ENCODE data around the gene PLD5. TPM values are rescaled to one million over a fixed set of nuclear protein-coding genes. Genes with fewer than 3 reads are reported as not detected.

The PLD5 gene
- total RNA-seq, 1 experiment from 2014 or later = 1.8 TPM

DNA sequence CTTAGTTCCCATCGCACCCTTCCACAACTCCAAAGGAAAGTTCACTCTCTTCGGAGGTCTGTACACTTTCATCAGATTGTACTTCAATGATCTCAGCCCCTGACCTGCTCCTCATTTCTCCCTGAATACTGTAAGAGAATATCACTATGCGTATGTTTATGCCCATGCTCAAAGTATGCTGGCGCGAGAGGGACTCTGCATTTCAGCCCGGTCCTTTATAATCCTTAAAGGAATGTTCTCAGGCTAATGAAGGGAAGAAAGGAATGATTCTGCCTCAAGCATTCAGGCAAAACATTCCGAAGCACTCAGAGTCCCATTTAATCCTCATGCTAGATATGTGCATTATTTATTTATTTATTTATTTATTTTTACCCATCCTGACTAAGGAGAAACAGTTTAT lies 76.8 kb downstream of the PLD5 start:
- ChIA-PET CTCF (no interaction called here), POLR2A (no interaction called here)
- H3K27ac Mint-ChIP-seq (ENCODE audit: unreplicated experiment) = no peak overlapping the region
- Histone ChIP-seq H3K9me3 (no peaks in the 10 kb centered on the region), H3K4me1 (no peaks in the 10 kb centered on the region), H3K27me3 (replicated peaks; ENCODE audit: control insufficient read depth, insufficient read depth, low read length) (no peaks in the 10 kb centered on the region), H3K36me3 (ENCODE audit: control insufficient read depth, insufficient read depth, low read length) (no peaks in the 10 kb centered on the region), H3K4me3 (ENCODE audit: low read depth, low read length) (no peak overlapping the region)
- H3K4me3 Mint-ChIP-seq (ENCODE audit: unreplicated experiment) = no peak overlapping the region
- H3K9me3 Mint-ChIP-seq (ENCODE audit: unreplicated experiment) = no peaks in the 10 kb centered on the region
- H3K4me1 Mint-ChIP-seq (ENCODE audit: low read depth, unreplicated experiment) = no peaks in the 10 kb centered on the region
- H3K27me3 Mint-ChIP-seq (ENCODE audit: insufficient read depth, unreplicated experiment) = no peaks in the 10 kb centered on the region
- no TSS peak for BruUV-seq (replicated peaks)
- no peaks in the 10 kb centered on the region for H3K36me3 Mint-ChIP-seq (ENCODE audit: insufficient read depth, unreplicated experiment)
- TF ChIP-seq, protein P1, sequence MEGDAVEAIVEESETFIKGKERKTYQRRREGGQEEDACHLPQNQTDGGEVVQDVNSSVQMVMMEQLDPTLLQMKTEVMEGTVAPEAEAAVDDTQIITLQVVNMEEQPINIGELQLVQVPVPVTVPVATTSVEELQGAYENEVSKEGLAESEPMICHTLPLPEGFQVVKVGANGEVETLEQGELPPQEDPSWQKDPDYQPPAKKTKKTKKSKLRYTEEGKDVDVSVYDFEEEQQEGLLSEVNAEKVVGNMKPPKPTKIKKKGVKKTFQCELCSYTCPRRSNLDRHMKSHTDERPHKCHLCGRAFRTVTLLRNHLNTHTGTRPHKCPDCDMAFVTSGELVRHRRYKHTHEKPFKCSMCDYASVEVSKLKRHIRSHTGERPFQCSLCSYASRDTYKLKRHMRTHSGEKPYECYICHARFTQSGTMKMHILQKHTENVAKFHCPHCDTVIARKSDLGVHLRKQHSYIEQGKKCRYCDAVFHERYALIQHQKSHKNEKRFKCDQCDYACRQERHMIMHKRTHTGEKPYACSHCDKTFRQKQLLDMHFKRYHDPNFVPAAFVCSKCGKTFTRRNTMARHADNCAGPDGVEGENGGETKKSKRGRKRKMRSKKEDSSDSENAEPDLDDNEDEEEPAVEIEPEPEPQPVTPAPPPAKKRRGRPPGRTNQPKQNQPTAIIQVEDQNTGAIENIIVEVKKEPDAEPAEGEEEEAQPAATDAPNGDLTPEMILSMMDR (IDR thresholded peaks at IDR 0.05; ENCODE audit: insufficient read depth in 1 of 2, low read depth in 1 of 2, low read length in 1 of 2, severe bottlenecking in 1 of 2, unreplicated experiment in 1 of 2) = no peak
- no peak for DNase-seq
- intact Hi-C loops (cut with micrococcal nuclease; ENCODE audit: unreplicated experiment) = no loop called here

DNA sequence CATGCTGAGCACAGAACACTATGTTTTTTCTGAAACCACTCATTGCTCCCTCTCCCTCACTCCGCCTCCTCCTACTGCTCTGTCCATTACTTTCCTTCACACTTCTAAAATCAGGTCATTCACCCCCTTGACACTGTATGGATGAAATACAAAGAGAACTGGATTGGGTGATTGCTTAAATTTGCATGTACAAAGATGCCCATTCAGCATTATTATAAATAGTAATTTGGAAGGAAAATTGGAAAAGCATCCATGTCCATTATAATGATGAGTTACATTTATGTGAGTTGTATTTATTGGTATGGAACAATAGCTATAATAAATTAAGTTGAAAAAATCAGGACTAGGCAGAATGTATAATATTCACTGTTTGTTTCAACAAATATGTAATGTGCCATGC lies 83.7 kb downstream of the PLD5 start:
- no peaks in the 10 kb centered on the region for H3K4me1 Mint-ChIP-seq (ENCODE audit: low read depth, unreplicated experiment)
- ChIA-PET CTCF (no interaction called here), POLR2A (no interaction called here)
- DNase-seq = no peak
- H3K36me3 ChIP-seq (ENCODE audit: control insufficient read depth, insufficient read depth, low read length) = no peaks in the 10 kb centered on the region
- no peak overlapping the region for H3K27ac Mint-ChIP-seq (ENCODE audit: unreplicated experiment)
- H3K4me3 Mint-ChIP-seq (ENCODE audit: unreplicated experiment) = no peak overlapping the region
- no peaks in the 10 kb centered on the region for H3K36me3 Mint-ChIP-seq (ENCODE audit: insufficient read depth, unreplicated experiment)
- H3K4me3 ChIP-seq (ENCODE audit: low read depth, low read length) = no peak overlapping the region
- H3K4me1 ChIP-seq = no peaks in the 10 kb centered on the region
- H3K27me3 ChIP-seq (replicated peaks; ENCODE audit: control insufficient read depth, insufficient read depth, low read length) = no peaks in the 10 kb centered on the region
- intact Hi-C loops (cut with micrococcal nuclease; ENCODE audit: unreplicated experiment) = no loop called here
- TF ChIP-seq, protein P1 (IDR thresholded peaks at IDR 0.05; ENCODE audit: insufficient read depth in 1 of 2, low read depth in 1 of 2, low read length in 1 of 2, severe bottlenecking in 1 of 2, unreplicated experiment in 1 of 2) = no peak
- H3K27me3 Mint-ChIP-seq (ENCODE audit: insufficient read depth, unreplicated experiment) = no peaks in the 10 kb centered on the region
- H3K9me3 ChIP-seq = no peaks in the 10 kb centered on the region
- H3K9me3 Mint-ChIP-seq (ENCODE audit: unreplicated experiment) = no peaks in the 10 kb centered on the region
- no TSS peak for BruUV-seq (replicated peaks)

DNA sequence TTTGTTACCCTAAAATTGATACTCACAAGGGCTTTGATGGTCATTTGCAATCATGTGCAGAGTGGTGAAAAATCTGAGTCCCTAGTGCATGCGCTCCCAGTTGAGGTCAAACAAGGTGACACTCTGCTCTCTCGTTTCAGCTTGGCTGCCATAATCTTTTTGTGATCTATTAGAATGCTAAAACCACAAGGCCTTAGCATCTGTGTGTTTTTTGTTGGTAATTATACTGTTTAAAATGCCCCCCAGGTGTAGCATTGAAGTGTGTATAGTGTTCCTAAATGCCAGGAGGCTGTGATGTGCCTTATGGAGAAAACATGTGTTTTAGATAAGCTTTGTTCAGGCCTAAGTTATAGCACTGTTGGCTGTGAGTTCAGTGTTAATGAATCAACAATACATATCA lies 89.3 kb downstream of the PLD5 start:
- Mint-ChIP-seq H3K27ac (ENCODE audit: unreplicated experiment) (no peak overlapping the region), H3K36me3 (ENCODE audit: insufficient read depth, unreplicated experiment) (no peaks in the 10 kb centered on the region), H3K4me1 (ENCODE audit: low read depth, unreplicated experiment) (no peaks in the 10 kb centered on the region), H3K27me3 (ENCODE audit: insufficient read depth, unreplicated experiment) (no peaks in the 10 kb centered on the region), H3K4me3 (ENCODE audit: unreplicated experiment) (no peak overlapping the region), H3K9me3 (ENCODE audit: unreplicated experiment) (no peaks in the 10 kb centered on the region)
- no peaks in the 10 kb centered on the region for H3K27me3 ChIP-seq (replicated peaks; ENCODE audit: control insufficient read depth, insufficient read depth, low read length)
- H3K4me3 ChIP-seq (ENCODE audit: low read depth, low read length) = no peak overlapping the region
- POLR2A ChIA-PET = no interaction called here
- no peak for DNase-seq
- CTCF ChIA-PET = no interaction called here
- no peaks in the 10 kb centered on the region for H3K36me3 ChIP-seq (ENCODE audit: control insufficient read depth, insufficient read depth, low read length)
- TF ChIP-seq, protein P1 (IDR thresholded peaks at IDR 0.05; ENCODE audit: insufficient read depth in 1 of 2, low read depth in 1 of 2, low read length in 1 of 2, severe bottlenecking in 1 of 2, unreplicated experiment in 1 of 2) = no peak
- intact Hi-C loops (cut with micrococcal nuclease; ENCODE audit: unreplicated experiment) = no loop called here
- no TSS peak for BruUV-seq (replicated peaks)
- no peaks in the 10 kb centered on the region for H3K9me3 ChIP-seq
- no peaks in the 10 kb centered on the region for H3K4me1 ChIP-seq
